ENCODE measurements around the gene CISD3.

Gene CISD3

GRCh38 chr17:38727736-38728135 is 2.4 kb upstream of the CISD3 start:
- in situ Hi-C loops (cut with MboI; ENCODE audit: low sequenced_read_pairs) = no loop called here

- in situ Hi-C loops (cut with MboI; ENCODE audit: low sequenced_read_pairs) = no loop called here
These were observed 1.8 kb upstream of the CISD3 start for GRCh38 chr17:38728290-38728831.

- in situ Hi-C loops (cut with MboI; ENCODE audit: low sequenced_read_pairs) = no loop called here
These were observed 714 bp upstream of the CISD3 start for GRCh38 chr17:38729368-38729885.

GRCh38 chr17:38730526-38731379 is 612 bp downstream of the CISD3 start:
- in situ Hi-C loops (cut with MboI; ENCODE audit: low sequenced_read_pairs) = no loop called here

- in situ Hi-C loops (cut with MboI; ENCODE audit: low sequenced_read_pairs) = no loop called here
These were observed 1.6 kb downstream of the CISD3 start for GRCh38 chr17:38731526-38732294.

- in situ Hi-C loops (cut with MboI; ENCODE audit: low sequenced_read_pairs) = no loop called here
These were observed 2.5 kb downstream of the CISD3 start for GRCh38 chr17:38732376-38733281.

- in situ Hi-C loops (cut with MboI; ENCODE audit: low sequenced_read_pairs) = no loop called here
These were observed 3.3 kb downstream of the CISD3 start for GRCh38 chr17:38733282-38733981.

- in situ Hi-C loops (cut with MboI; ENCODE audit: low sequenced_read_pairs) = no loop called here
These were observed 4.1 kb downstream of the CISD3 start for GRCh38 chr17:38733982-38734973.

- in situ Hi-C loops (cut with MboI; ENCODE audit: low sequenced_read_pairs) = no loop called here
These were observed 5.2 kb downstream of the CISD3 start for GRCh38 chr17:38735161-38735997.

- in situ Hi-C loops (cut with MboI; ENCODE audit: low sequenced_read_pairs) = no loop called here
These were observed 8.0 kb downstream of the CISD3 start for GRCh38 chr17:38738007-38738662.

- in situ Hi-C loops (cut with MboI; ENCODE audit: low sequenced_read_pairs) = no loop called here
These were observed 8.5 kb downstream of the CISD3 start for GRCh38 chr17:38738686-38739085.

GRCh38 chr17:38739305-38739704 is 9.2 kb downstream of the CISD3 start:
- in situ Hi-C loops (cut with MboI; ENCODE audit: low sequenced_read_pairs) = no loop called here

- in situ Hi-C loops (cut with MboI; ENCODE audit: low sequenced_read_pairs) = no loop called here
These were observed 9.9 kb downstream of the CISD3 start for GRCh38 chr17:38740044-38740443.

- in situ Hi-C loops (cut with MboI; ENCODE audit: low sequenced_read_pairs) = no loop called here
These were observed 10.7 kb downstream of the CISD3 start for GRCh38 chr17:38740806-38741205.

GRCh38 chr17:38741461-38741860 is 11.3 kb downstream of the CISD3 start:
- in situ Hi-C loops (cut with MboI; ENCODE audit: low sequenced_read_pairs) = no loop called here

GRCh38 chr17:38741921-38742410 is 11.8 kb downstream of the CISD3 start:
- in situ Hi-C loops (cut with MboI; ENCODE audit: low sequenced_read_pairs) = no loop called here

Measured in HL-60/S4 treated with retinoic acid at 250 ng/mL for 4 days and 3 days (cell line).